Lower lobe of right lung (tissue), 2 donors: ENCODE data around the gene THRB. TPM values are rescaled to one million over a fixed set of nuclear protein-coding genes. Genes with fewer than 3 reads are reported as not detected.

Experiments used
- ATAC-seq, 2 donors: fragments of 200-7000 bp; cut with Tn5 transposase; one replicate each; pipeline ENCODE4 v1.9.1; 2020 to 2022; ENCODE audit warnings: mild to moderate bottlenecking in 2 of 2, moderate library complexity in 2 of 2
- DNase-seq: peaks from one replicate; pipeline ENCODE4 v3.0.0-alpha.2; 2020
- H3K27ac ChIP-seq: fragments of 200-600 bp; one replicate; pipeline ENCODE4 v1.8.0; 2022
- H3K27me3 ChIP-seq: fragments of 200-600 bp; one replicate; pipeline ENCODE4 v1.8.0; 2022; ENCODE audit warnings: low read depth
- H3K36me3 ChIP-seq: fragments of 200-600 bp; one replicate; pipeline ENCODE4 v1.8.0; 2022; ENCODE audit warnings: mild to moderate bottlenecking
- H3K4me1 ChIP-seq: fragments of 200-600 bp; one replicate; pipeline ENCODE4 v1.8.0; 2022
- H3K4me3 ChIP-seq: fragments of 200-600 bp; one replicate; pipeline ENCODE4 v1.8.0; 2022; ENCODE audit warnings: mild to moderate bottlenecking
- H3K9me3 ChIP-seq: fragments of 200-600 bp; one replicate; pipeline ENCODE4 v1.8.0; 2022
- CTCF ChIP-seq: fragments of 200-600 bp; IDR thresholded peaks from one replicate; pipeline ENCODE4 v1.8.0; 2022; ENCODE audit warnings: antibody characterized with exemption, mild to moderate bottlenecking
- intact Hi-C: fragments of 100-400 bp; cut with DNase I; formaldehyde crosslinking; loops from one replicate; pipeline ENCODE4 v1.11.0; 2022
- total RNA-seq: library from RNA; stranded (reverse); fragmentation: NEBNext Ultra II Directional; extraction: Animal tissue kit (Norgen Biotek cat#: 25700); gene quantifications from one replicate; pipeline ENCODE4 v1.2.1, GENCODE V29; 2021
- donor health status: DM: no; HTN: yes; CAD: no; lungs with severe emphysema.

THRB gene
- total RNA-seq, 1 donor from 2014 or later = 14.6 TPM

DNA sequence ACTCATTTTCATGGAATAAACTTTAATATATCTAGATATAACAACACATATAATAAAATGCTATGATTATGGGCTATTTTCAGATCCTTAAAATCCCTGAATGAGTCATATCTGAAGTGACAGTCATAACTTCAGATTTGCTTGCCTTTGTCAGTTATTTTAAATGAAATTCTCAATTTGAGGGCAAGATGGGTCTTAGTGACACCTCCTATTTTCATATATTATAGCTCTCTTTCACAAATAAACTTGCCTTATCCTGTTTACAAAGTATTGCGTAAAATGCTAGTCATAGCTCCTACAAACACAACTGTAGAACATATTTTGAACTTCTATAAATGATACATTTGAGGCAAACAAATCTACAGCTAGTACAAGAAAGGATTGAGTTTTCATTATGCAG lies 6.2 kb upstream of the THRB start:
- DNase-seq (no peak), ATAC-seq (no peak)
- Histone ChIP-seq H3K27me3 (no peaks in the 10 kb centered on the region), H3K4me1 (peaks cover 3% of the 10 kb centered on the region), H3K4me3 (no peak overlapping the region), H3K27ac (no peak overlapping the region), H3K36me3 (no peaks in the 10 kb centered on the region), H3K9me3 (no peaks in the 10 kb centered on the region)
- intact Hi-C loops = no loop called here
- TF ChIP-seq CTCF = no peak

DNA sequence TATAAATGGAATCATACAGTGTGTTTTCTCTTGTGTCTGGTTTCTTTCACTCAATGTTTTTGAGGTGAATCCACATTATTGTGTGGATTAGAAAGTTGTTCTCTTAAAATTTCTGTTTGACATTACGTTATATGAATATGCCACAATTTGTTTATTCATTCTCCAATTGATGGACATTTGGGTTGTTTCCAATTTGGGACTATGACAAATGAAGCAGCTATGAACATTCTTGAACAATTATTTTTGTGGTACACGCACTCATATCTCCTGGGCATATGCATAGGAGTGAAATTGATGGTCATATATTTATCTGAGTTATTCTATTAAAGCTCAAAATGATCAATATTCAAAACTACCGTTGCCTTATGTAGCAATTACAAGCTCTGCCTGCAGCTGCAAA lies 5.3 kb upstream of the THRB start:
- ATAC-seq = no peak

GRCh38 chr3:24498796-24499195 lies 4.1 kb upstream of the THRB start:
- H3K4me1 ChIP-seq = peaks cover 4% of the 10 kb centered on the region
- intact Hi-C loops = no loop called here
- H3K4me3 ChIP-seq = no peak overlapping the region
- H3K9me3 ChIP-seq = no peaks in the 10 kb centered on the region
- H3K27ac ChIP-seq = no peak overlapping the region
- H3K27me3 ChIP-seq = no peaks in the 10 kb centered on the region
- TF ChIP-seq CTCF = no peak
- no peak for DNase-seq
- no peak for ATAC-seq
- no peaks in the 10 kb centered on the region for H3K36me3 ChIP-seq

More for the DNA sequence above, 5.3 kb upstream of the THRB start:
- no peak for DNase-seq
- no peaks in the 10 kb centered on the region for H3K27me3 ChIP-seq
- no peak overlapping the region for H3K27ac ChIP-seq
- H3K4me1 ChIP-seq = peaks cover 3% of the 10 kb centered on the region
- no peak for TF ChIP-seq CTCF
- H3K4me3 ChIP-seq = no peak overlapping the region
- no peaks in the 10 kb centered on the region for H3K9me3 ChIP-seq
- no peaks in the 10 kb centered on the region for H3K36me3 ChIP-seq
- intact Hi-C loops = no loop called here

GRCh38 chr3:24498391-24498790 lies 3.7 kb upstream of the THRB start:
- TF ChIP-seq CTCF = no peak
- no peak for ATAC-seq
- intact Hi-C loops = no loop called here
- H3K4me1 ChIP-seq = peaks cover 8% of the 10 kb centered on the region
- H3K27ac ChIP-seq = no peak overlapping the region
- no peak for DNase-seq
- H3K27me3 ChIP-seq = no peaks in the 10 kb centered on the region
- no peaks in the 10 kb centered on the region for H3K36me3 ChIP-seq
- no peak overlapping the region for H3K4me3 ChIP-seq
- no peaks in the 10 kb centered on the region for H3K9me3 ChIP-seq

GRCh38 chr3:24497942-24498341 lies 3.3 kb upstream of the THRB start:
- ATAC-seq (no peak), DNase-seq (no peak)
- Histone ChIP-seq H3K9me3 (no peaks in the 10 kb centered on the region), H3K4me3 (no peak overlapping the region), H3K27ac (no peak overlapping the region), H3K4me1 (peaks cover 13% of the 10 kb centered on the region), H3K27me3 (no peaks in the 10 kb centered on the region), H3K36me3 (no peaks in the 10 kb centered on the region)
- intact Hi-C loops = no loop called here
- TF ChIP-seq CTCF = no peak
